GF-D8 (cell line): ENCODE data around the gene AQP1.

Source experiments
- DNase-seq: peaks from one replicate; lab custom pipeline; 2025; lab: John Stamatoyannopoulos, UW

The AQP1 gene

GRCh38 chr7:30906515-30907240, 5.0 kb upstream of the AQP1 start:
- no peak for DNase-seq

- DNase-seq = no peak
Observed at GRCh38 chr7:30907527-30908267, 4.0 kb upstream of the AQP1 start.

GRCh38 chr7:30908681-30909080, 3.0 kb upstream of the AQP1 start:
- DNase-seq = no peak

- no peak for DNase-seq
Observed at GRCh38 chr7:30909431-30909830, 2.2 kb upstream of the AQP1 start.

- no peak for DNase-seq
Observed at GRCh38 chr7:30910411-30911073, 1.1 kb upstream of the AQP1 start.

- DNase-seq = no peak
Observed at GRCh38 chr7:30911133-30911532, 520 bp upstream of the AQP1 start.

- no peak for DNase-seq
Observed at GRCh38 chr7:30912021-30912730, 523 bp downstream of the AQP1 start.

- no peak for DNase-seq
Observed at GRCh38 chr7:30912731-30912985, 1.0 kb downstream of the AQP1 start.

GRCh38 chr7:30912986-30913811, 1.5 kb downstream of the AQP1 start:
- DNase-seq = no peak

- no peak for DNase-seq
Observed at GRCh38 chr7:30913821-30914515, 2.3 kb downstream of the AQP1 start.

GRCh38 chr7:30914596-30914995, 2.9 kb downstream of the AQP1 start:
- DNase-seq = no peak

- no peak for DNase-seq
Observed at GRCh38 chr7:30915005-30915601, 3.5 kb downstream of the AQP1 start.

GRCh38 chr7:30915751-30916150, 4.1 kb downstream of the AQP1 start:
- DNase-seq = no peak

GRCh38 chr7:30916255-30916654, 4.6 kb downstream of the AQP1 start:
- DNase-seq = no peak

- no peak for DNase-seq
Observed at GRCh38 chr7:30916767-30917166, 5.1 kb downstream of the AQP1 start.

- no peak for DNase-seq
Observed at GRCh38 chr7:30917216-30917893, 5.7 kb downstream of the AQP1 start.

- no peak for DNase-seq
Observed at GRCh38 chr7:30918676-30919075, 7.0 kb downstream of the AQP1 start.

- DNase-seq = no peak
Observed at GRCh38 chr7:30920021-30920583, 8.4 kb downstream of the AQP1 start.

GRCh38 chr7:30920584-30921539, 9.2 kb downstream of the AQP1 start:
- DNase-seq = no peak
